A549 (cell line): ENCODE data around the gene TRAPPC13. TPM values are rescaled to one million over a fixed set of nuclear protein-coding genes. Genes with fewer than 3 reads are reported as not detected.

ENCODE experiments used
- ATAC-seq, 2 experiments: fragments of 200-7000 bp in 1 of 2; fragments of >200 bp in 1 of 2; cut with Nextera tagmentation in 1 of 2; cut with Tn5 transposase in 1 of 2; 3 replicates each; pipeline versions ENCODE4 v1.8.0 to v1.9.1; 2018 to 2020; ENCODE audit warnings: mild to moderate bottlenecking in 1 of 2, moderate library complexity in 1 of 2
- CTCF ChIA-PET: fragments of 300-600 bp; sonication (Branson Sonifier 250); formaldehyde crosslinking; extraction: SDS; loops from one replicate; lab custom pipeline; 2021; ENCODE audit warnings: antibody characterized with exemption, inconsistent platforms; lab: Yijun Ruan, JAX
- POLR2A ChIA-PET: fragments of 350-600 bp; formaldehyde crosslinking; extraction: SDS; loops from one replicate; lab custom pipeline; 2021; ENCODE audit warnings: antibody characterized with exemption, inconsistent platforms; lab: Yijun Ruan, JAX
- DNase-seq, 2 experiments: peaks; one replicate each; pipeline versions ENCODE4 v3.0.0 to v3.0.0-alpha.2; 2011 to 2016; ENCODE audit warnings: low read depth in 1 of 2, low spot score in 1 of 2
- FAIRE-seq: peaks from 2 replicates; lab custom pipeline; 2011; peaks lifted over from hg19 to GRCh38; lab: Jason Lieb, UNC
- H3K27ac ChIP-seq, 2 experiments: fragments of >200 bp; sonication (Bioruptor Twin); formaldehyde crosslinking; 3 replicates each; pipeline ENCODE4 v1.5.1; 2016 to 2017
- H3K4me1 ChIP-seq: fragments of >200 bp; sonication (Bioruptor Twin); formaldehyde crosslinking; 3 replicates; pipeline ENCODE4 v1.6.1; 2016
- H3K4me2 ChIP-seq: fragments of >200 bp; sonication (Bioruptor Twin); formaldehyde crosslinking; 3 replicates; pipeline ENCODE4 v1.6.1; 2016
- H3K4me3 ChIP-seq: fragments of >200 bp; sonication (Bioruptor Twin); formaldehyde crosslinking; 3 replicates; pipeline ENCODE4 v1.5.1; 2016
- H3K9me3 ChIP-seq: fragments of >200 bp; sonication (Bioruptor Twin); formaldehyde crosslinking; 3 replicates; pipeline ENCODE4 v1.6.1; 2016
- BHLHE40 ChIP-seq: IDR thresholded peaks from 2 replicates; pipeline ENCODE4 v1.6.1; 2012; ENCODE audit warnings: low read depth, low read length, inconsistent platforms
- CHD4 ChIP-seq: fragments of 200-600 bp; sonication (generic); IDR thresholded peaks from 2 replicates; pipeline ENCODE4 v1.6.1; 2016; ENCODE audit warnings: antibody characterized with exemption, mild to moderate bottlenecking, borderline replicate concordance
- EP300 ChIP-seq, 2 experiments: fragments of >200 bp; sonication (Bioruptor Twin); formaldehyde crosslinking; IDR thresholded peaks; 2 replicates in 1 of 2; 3 replicates in 1 of 2; pipeline ENCODE4 v1.6.1; 2016 to 2017
- FOSB ChIP-seq: fragments of 250-450 bp; sonication (Bioruptor Pico); IDR thresholded peaks from 2 replicates; pipeline ENCODE4 v1.5.0; 2020; ENCODE audit warnings: mild to moderate bottlenecking, moderate library complexity
- FOSL2 ChIP-seq, 2 experiments: fragments of 450-650 bp in 1 of 2; fragments of >200 bp in 1 of 2; sonication (Bioruptor Twin) in 1 of 2; formaldehyde crosslinking; IDR thresholded peaks; 2 replicates each; pipeline versions ENCODE4 v1.5.0 to v1.6.1; 2016 to 2020; ENCODE audit warnings: mild to moderate bottlenecking in 1 of 2, moderate library complexity in 1 of 2
- GATA3 ChIP-seq: IDR thresholded peaks from 2 replicates; pipeline ENCODE4 v1.6.1; 2012; ENCODE audit warnings: borderline replicate concordance
- HES2 ChIP-seq: fragments of >200 bp; sonication (Bioruptor Twin); formaldehyde crosslinking; IDR thresholded peaks from 2 replicates; pipeline ENCODE4 v1.6.1; 2016
- KDM1A ChIP-seq: fragments of 200-600 bp; sonication (generic); IDR thresholded peaks from 2 replicates; pipeline ENCODE4 v1.6.1; 2016; ENCODE audit warnings: low read depth, mild to moderate bottlenecking
- KDM5A ChIP-seq: fragments of 200-600 bp; sonication (generic); IDR thresholded peaks from 2 replicates; pipeline ENCODE4 v1.6.1; 2016; ENCODE audit warnings: antibody characterized with exemption, mild to moderate bottlenecking
- MAX ChIP-seq: IDR thresholded peaks from 2 replicates; pipeline ENCODE4 v1.6.1; 2012
- MYC ChIP-seq: IDR thresholded peaks from 2 replicates; pipeline ENCODE4 v1.6.1; 2012; ENCODE audit warnings: mild to moderate bottlenecking, inconsistent platforms, low read length, improper control_type of control experiment, borderline replicate concordance
- NFE2L2 ChIP-seq: fragments of 150-350 bp; conservative IDR thresholded peaks from 2 replicates; pipeline ENCODE4 v1.6.1; 2014; ENCODE audit warnings: low read length
- NPAS2 ChIP-seq: fragments of 250-450 bp; sonication (Bioruptor Pico); IDR thresholded peaks from 2 replicates; pipeline ENCODE4 v1.8.0; 2022; ENCODE audit warnings: mild to moderate bottlenecking, moderate library complexity, borderline replicate concordance
- NR3C1 ChIP-seq: fragments of >200 bp; sonication (Bioruptor Twin); formaldehyde crosslinking; IDR thresholded peaks from 3 replicates; pipeline ENCODE4 v1.6.1; 2017
- PHF8 ChIP-seq: fragments of 200-600 bp; sonication (generic); IDR thresholded peaks from 2 replicates; pipeline ENCODE4 v1.6.1; 2016; ENCODE audit warnings: low read depth, mild to moderate bottlenecking, antibody characterized with exemption, moderate library complexity, borderline replicate concordance
- POLR2A ChIP-seq: IDR thresholded peaks from 2 replicates; pipeline ENCODE4 v1.6.1; 2012; ENCODE audit warnings: mild to moderate bottlenecking, low read length
- POLR2AphosphoS2 ChIP-seq: conservative IDR thresholded peaks from 2 replicates; pipeline ENCODE4 v1.6.1; 2012; ENCODE audit warnings: low read length, improper control_type of control experiment, inconsistent platforms
- RARB ChIP-seq: fragments of 250-450 bp; sonication (Bioruptor Pico); IDR thresholded peaks from 2 replicates; pipeline ENCODE4 v1.8.0; 2021; ENCODE audit warnings: mild to moderate bottlenecking, moderate library complexity
- RCOR1 ChIP-seq: fragments of 150-350 bp; IDR thresholded peaks from 2 replicates; pipeline ENCODE4 v1.6.1; 2014; ENCODE audit warnings: antibody characterized with exemption, low read length, low read depth
- SMC3 ChIP-seq: fragments of >200 bp; sonication (Bioruptor Twin); formaldehyde crosslinking; IDR thresholded peaks from 3 replicates; pipeline ENCODE4 v1.6.1; 2018; ENCODE audit warnings: inconsistent platforms
- SREBF2 ChIP-seq: fragments of 450-650 bp; IDR thresholded peaks from 2 replicates; pipeline ENCODE4 v1.6.1; 2014; ENCODE audit warnings: mild to moderate bottlenecking, moderate library complexity
- USF2 ChIP-seq: fragments of 450-650 bp; IDR thresholded peaks from 2 replicates; pipeline ENCODE4 v1.6.1; 2014; ENCODE audit warnings: antibody characterized with exemption
- ZFP36 ChIP-seq: fragments of 450-650 bp; IDR thresholded peaks from 2 replicates; pipeline ENCODE4 v1.6.1; 2014; ENCODE audit warnings: borderline replicate concordance; ENCODE audit not compliant: partially characterized antibody
- WGBS: methylation state at CpG from one replicate; pipeline ENCODE4 v1.1.6; 2017; ENCODE audit errors: missing lambda C conversion rate; 5-methylcytosine and 5-hydroxymethylcytosine counted together
- polyA plus RNA-seq, 4 experiments: library from polyadenylated mRNA; depleted of rRNA in 3 of 4; stranded (reverse); fragments of >200 nt; fragmentation: RNase III in 1 of 4; extraction: RNeasy Plus Mini Kit Qiagen cat#74134 plus additional on column Dnase treatment in 1 of 4; gene quantifications; 2 replicates in 3 of 4; 3 replicates in 1 of 4; pipeline ENCODE4 v1.2.3, GENCODE V29; 2011 to 2017
- TF ChIP-seq, protein P1 (sequence below): fragments of 250-450 bp; sonication (Bioruptor Pico); IDR thresholded peaks from 2 replicates; pipeline ENCODE4 v1.5.0; 2020; ENCODE audit warnings: low read depth, mild to moderate bottlenecking, moderate library complexity
- TF ChIP-seq, protein P2 (sequence below): IDR thresholded peaks from 2 replicates; pipeline ENCODE4 v1.6.1; 2012; ENCODE audit warnings: low read depth, borderline replicate concordance
- TF ChIP-seq, protein P3 (sequence below): fragments of 150-350 bp; IDR thresholded peaks from 2 replicates; pipeline ENCODE4 v1.6.1; 2014; ENCODE audit warnings: low read depth, mild to moderate bottlenecking, low read length

TRAPPC13 gene
- polyA plus RNA-seq, 2 of the 4 experiments (the other 2 are of a cell fraction): 17.2 to 35.1 TPM

GRCh38 chr5:65623482-65623881 lies 1.3 kb upstream of the TRAPPC13 start:
- Histone ChIP-seq H3K4me1 (peaks cover 15% of the 10 kb centered on the region; the same call in 2 of the 3 replicates), H3K4me2 (peak overlapping the region; percentile 82)
- DNase-seq (no peak), FAIRE-seq (no peak)
- CTCF ChIA-PET: no interaction called here
- no peak for TF ChIP-seq ZFP36
- no peak for TF ChIP-seq RARB (CRISPR knock-in tag)
- TF ChIP-seq, protein P1, sequence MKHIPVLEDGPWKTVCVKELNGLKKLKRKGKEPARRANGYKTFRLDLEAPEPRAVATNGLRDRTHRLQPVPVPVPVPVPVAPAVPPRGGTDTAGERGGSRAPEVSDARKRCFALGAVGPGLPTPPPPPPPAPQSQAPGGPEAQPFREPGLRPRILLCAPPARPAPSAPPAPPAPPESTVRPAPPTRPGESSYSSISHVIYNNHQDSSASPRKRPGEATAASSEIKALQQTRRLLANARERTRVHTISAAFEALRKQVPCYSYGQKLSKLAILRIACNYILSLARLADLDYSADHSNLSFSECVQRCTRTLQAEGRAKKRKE (CRISPR knock-in tag): no peak
- TF ChIP-seq, all 56 proteins: peak for 0
- no peaks in the 10 kb centered on the region for H3K9me3 ChIP-seq
- ATAC-seq: no peak
- POLR2A ChIA-PET: interaction anchor here (0.9 to 1.0 kb wide), 2 partner anchors 61 to 99 kb away, joined by 4 to 5 read pairs; partner anchors contain the start of genes CENPK, NLN, PPWD1 and SGTB
- WGBS: 2% methylated on average over 9 of the region's 9 CpGs
- peak overlapping the region; percentile 72 for H3K4me3 ChIP-seq
- peak overlapping the region; percentile 87 to 90 for H3K27ac ChIP-seq

GRCh38 chr5:65624025-65624570 lies 729 bp upstream of the TRAPPC13 start, which contains the start of gene TRIM23:
TRIM23 (minus strand) TSS chr5:65624333; CDS start chr5:65624274, 59 bp downstream.
- peak within 1 kb of the TSS; percentile 87 to 90 for H3K27ac ChIP-seq
- peak; percentile 79 to 93 for DNase-seq
- WGBS: 2% methylated on average over 24 of the region's 32 CpGs
- FAIRE-seq: no peak
- H3K9me3 ChIP-seq: no peaks in the 10 kb centered on the region
- POLR2A ChIA-PET: interaction anchor here (0.9 to 1.0 kb wide), 2 partner anchors 61 to 98 kb away, joined by 4 to 5 read pairs; partner anchors contain the start of genes CENPK, NLN, PPWD1 and SGTB
- peaks cover 15% of the 10 kb centered on the region; the same call in 2 of the 3 replicates for H3K4me1 ChIP-seq
- peak within 1 kb of the TSS; percentile 72 for H3K4me3 ChIP-seq
- TF ChIP-seq USF2 (0 out of 2 replicates have a peak, but pooled peaks have one; percentile 13), POLR2AphosphoS2 (no peak), PHF8 (peak; percentile 13; the same call in 1 of the 2 replicates), MAX (peak; percentile 24; the same call in 1 of the 2 replicates), POLR2A (peak; percentile 66), BHLHE40 (no peak), FOSB (CRISPR knock-in tag) (no peak), SMC3 (no peak), NFE2L2 (no peak), CHD4 (no peak)
- TF ChIP-seq, protein P2, sequence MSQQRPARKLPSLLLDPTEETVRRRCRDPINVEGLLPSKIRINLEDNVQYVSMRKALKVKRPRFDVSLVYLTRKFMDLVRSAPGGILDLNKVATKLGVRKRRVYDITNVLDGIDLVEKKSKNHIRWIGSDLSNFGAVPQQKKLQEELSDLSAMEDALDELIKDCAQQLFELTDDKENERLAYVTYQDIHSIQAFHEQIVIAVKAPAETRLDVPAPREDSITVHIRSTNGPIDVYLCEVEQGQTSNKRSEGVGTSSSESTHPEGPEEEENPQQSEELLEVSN: 0 out of 2 replicates have a peak, but pooled peaks have one; percentile 13
- CTCF ChIA-PET: interaction anchor here (0.7 to 1.0 kb wide), 2 partner anchors 18 to 417 kb away, joined by 3 to 4 read pairs; no protein-coding TSS in a partner anchor
- H3K4me2 ChIP-seq: peak within 1 kb of the TSS; percentile 90
- ATAC-seq: peak; percentile 98 to 99

DNA sequence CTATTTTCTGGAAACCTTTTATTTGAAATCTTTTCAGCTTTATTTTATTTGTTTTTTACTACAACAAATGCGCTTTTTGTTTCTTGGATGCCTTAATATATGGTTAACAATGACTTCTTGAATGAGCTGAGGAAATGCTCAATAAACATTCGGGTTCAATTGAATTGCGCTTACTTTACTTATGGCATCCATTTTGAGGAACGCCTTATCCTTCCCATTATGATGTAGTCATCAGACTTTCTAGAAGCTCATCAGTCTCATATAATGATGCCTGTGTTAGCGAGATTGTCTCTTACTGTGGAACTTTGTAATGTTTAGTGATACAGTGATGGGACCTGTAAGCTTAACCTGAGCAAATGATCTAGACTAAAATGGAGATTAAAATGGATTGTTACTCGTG lies 916 bp downstream of the TRAPPC13 start:
- TF ChIP-seq SREBF2 (no peak), FOSL2 (IDR thresholded peaks at IDR 0.05) (no peak), FOSL2 (CRISPR knock-in tag; IDR thresholded peaks at IDR 0.05) (no peak), NR3C1 (no peak), GATA3 (no peak), KDM1A (no peak), EP300 (IDR thresholded peaks at IDR 0.05) (no peak), KDM5A (no peak), NPAS2 (CRISPR knock-in tag) (no peak), MYC (no peak), RCOR1 (no peak), HES2 (no peak)
- TF ChIP-seq, protein P1 (CRISPR knock-in tag): no peak
- TF ChIP-seq, protein P3, sequence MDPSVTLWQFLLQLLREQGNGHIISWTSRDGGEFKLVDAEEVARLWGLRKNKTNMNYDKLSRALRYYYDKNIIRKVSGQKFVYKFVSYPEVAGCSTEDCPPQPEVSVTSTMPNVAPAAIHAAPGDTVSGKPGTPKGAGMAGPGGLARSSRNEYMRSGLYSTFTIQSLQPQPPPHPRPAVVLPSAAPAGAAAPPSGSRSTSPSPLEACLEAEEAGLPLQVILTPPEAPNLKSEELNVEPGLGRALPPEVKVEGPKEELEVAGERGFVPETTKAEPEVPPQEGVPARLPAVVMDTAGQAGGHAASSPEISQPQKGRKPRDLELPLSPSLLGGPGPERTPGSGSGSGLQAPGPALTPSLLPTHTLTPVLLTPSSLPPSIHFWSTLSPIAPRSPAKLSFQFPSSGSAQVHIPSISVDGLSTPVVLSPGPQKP: no peak
- CTCF ChIA-PET: no interaction called here
- Histone ChIP-seq H3K4me3 (peak overlapping the region; percentile 72), H3K9me3 (no peaks in the 10 kb centered on the region), H3K27ac (peak overlapping the region; percentile 45 to 87; a peak in 4 of 6 replicates), H3K4me2 (peak overlapping the region; percentile 90), H3K4me1 (peaks cover 15% of the 10 kb centered on the region; the same call in 2 of the 3 replicates)
- POLR2A ChIA-PET: no interaction called here
- 36% methylated on average over 6 of the region's 6 CpGs for WGBS
- no peak for FAIRE-seq
- DNase-seq: no peak
- no peak for ATAC-seq
